ENCODE measurements around the gene RFX2.
"Not testable (repeated sequence)": the region's sequence is repeated elsewhere in the genome, so short reads cannot be mapped to it uniquely, and the experiment has no call there.

Gene RFX2

GRCh38 chr19:5967571-5967970 lies 142.7 kb downstream of the RFX2 start:
- H3K27ac Mint-ChIP-seq, result peak overlapping the region; percentile 77
- H3K36me3 Mint-ChIP-seq (ENCODE audit: low read depth), result peaks cover 61% of the 10 kb centered on the region
- no peaks in the 10 kb centered on the region for H3K27me3 Mint-ChIP-seq
- no peak overlapping the region for H3K4me3 Mint-ChIP-seq
- no peaks in the 10 kb centered on the region for H3K9me3 Mint-ChIP-seq
- intact Hi-C loops (cut with micrococcal nuclease), result no loop called here
- peaks cover 82% of the 10 kb centered on the region for H3K4me1 Mint-ChIP-seq (ENCODE audit: low read depth)

- peaks cover 55% of the 10 kb centered on the region for H3K36me3 Mint-ChIP-seq (ENCODE audit: low read depth)
- peaks cover 82% of the 10 kb centered on the region for H3K4me1 Mint-ChIP-seq (ENCODE audit: low read depth)
- H3K4me3 Mint-ChIP-seq, result no peak overlapping the region
- no peak overlapping the region for H3K27ac Mint-ChIP-seq
- no peaks in the 10 kb centered on the region for H3K9me3 Mint-ChIP-seq
- no peaks in the 10 kb centered on the region for H3K27me3 Mint-ChIP-seq
- intact Hi-C loops (cut with micrococcal nuclease), result no loop called here
These were observed 143.4 kb downstream of the RFX2 start for GRCh38 chr19:5966941-5967340.

- no peaks in the 10 kb centered on the region for H3K9me3 Mint-ChIP-seq
- peaks cover 54% of the 10 kb centered on the region for H3K36me3 Mint-ChIP-seq (ENCODE audit: low read depth)
- no peak overlapping the region for H3K27ac Mint-ChIP-seq
- no peaks in the 10 kb centered on the region for H3K27me3 Mint-ChIP-seq
- no peak overlapping the region for H3K4me3 Mint-ChIP-seq
- intact Hi-C loops (cut with micrococcal nuclease), result no loop called here
- peaks cover 89% of the 10 kb centered on the region for H3K4me1 Mint-ChIP-seq (ENCODE audit: low read depth)
These were observed 144.1 kb downstream of the RFX2 start for GRCh38 chr19:5966215-5966614.

GRCh38 chr19:5964816-5965565 lies 145.3 kb downstream of the RFX2 start:
- Mint-ChIP-seq H3K27me3 (no peaks in the 10 kb centered on the region), H3K4me1 (ENCODE audit: low read depth) (peaks cover 93% of the 10 kb centered on the region), H3K36me3 (ENCODE audit: low read depth) (peaks cover 46% of the 10 kb centered on the region), H3K9me3 (no peaks in the 10 kb centered on the region), H3K27ac (peak overlapping the region; percentile 95), H3K4me3 (no peak overlapping the region)
- intact Hi-C loops (cut with micrococcal nuclease), result no loop called here

GRCh38 chr19:5963855-5964254 lies 146.4 kb downstream of the RFX2 start:
- no peaks in the 10 kb centered on the region for H3K9me3 Mint-ChIP-seq
- peak overlapping the region; percentile 95 for H3K27ac Mint-ChIP-seq
- H3K27me3 Mint-ChIP-seq, result no peaks in the 10 kb centered on the region
- intact Hi-C loops (cut with micrococcal nuclease), result loop anchor here (2.0 kb wide), 1 partner anchor 17 kb away; no protein-coding TSS in a partner anchor
- no peak overlapping the region for H3K4me3 Mint-ChIP-seq
- peaks cover 54% of the 10 kb centered on the region for H3K36me3 Mint-ChIP-seq (ENCODE audit: low read depth)
- peaks cover 91% of the 10 kb centered on the region for H3K4me1 Mint-ChIP-seq (ENCODE audit: low read depth)

GRCh38 chr19:5963259-5963658 lies 147.0 kb downstream of the RFX2 start:
- H3K9me3 Mint-ChIP-seq, H3K4me3 Mint-ChIP-seq, H3K27me3 Mint-ChIP-seq: not testable (repeated sequence)
- Mint-ChIP-seq H3K27ac (peak overlapping the region; percentile 95), H3K4me1 (ENCODE audit: low read depth) (peaks cover 89% of the 10 kb centered on the region), H3K36me3 (ENCODE audit: low read depth) (peaks cover 53% of the 10 kb centered on the region)
- intact Hi-C loops (cut with micrococcal nuclease), result loop anchor here (2.0 kb wide), 1 partner anchor 16 kb away; no protein-coding TSS in a partner anchor

GRCh38 chr19:5961969-5962945 lies 148.0 kb downstream of the RFX2 start:
- Mint-ChIP-seq H3K9me3 (no peaks in the 10 kb centered on the region), H3K27ac (peak overlapping the region; percentile 95), H3K27me3 (no peaks in the 10 kb centered on the region), H3K4me3 (peak overlapping the region; percentile 79), H3K4me1 (ENCODE audit: low read depth) (peaks cover 89% of the 10 kb centered on the region), H3K36me3 (ENCODE audit: low read depth) (peaks cover 55% of the 10 kb centered on the region)
- intact Hi-C loops (cut with micrococcal nuclease), result loop anchor here (2.0 kb wide), 1 partner anchor 15 kb away; no protein-coding TSS in a partner anchor

GRCh38 chr19:5961641-5961968 lies 148.7 kb downstream of the RFX2 start:
- H3K9me3 Mint-ChIP-seq; H3K27me3 Mint-ChIP-seq; intact Hi-C loops (cut with micrococcal nuclease): not testable (repeated sequence)
- Mint-ChIP-seq H3K36me3 (ENCODE audit: low read depth) (peaks cover 58% of the 10 kb centered on the region), H3K27ac (peak overlapping the region; percentile 95), H3K4me1 (ENCODE audit: low read depth) (peaks cover 93% of the 10 kb centered on the region), H3K4me3 (peak overlapping the region; percentile 79)

- Mint-ChIP-seq H3K4me3 (peak overlapping the region; percentile 79), H3K36me3 (ENCODE audit: low read depth) (peaks cover 49% of the 10 kb centered on the region), H3K27me3 (no peaks in the 10 kb centered on the region), H3K27ac (peak overlapping the region; percentile 95), H3K4me1 (ENCODE audit: low read depth) (peaks cover 94% of the 10 kb centered on the region), H3K9me3 (no peaks in the 10 kb centered on the region)
- intact Hi-C loops (cut with micrococcal nuclease), result no loop called here
These were observed 150.0 kb downstream of the RFX2 start for GRCh38 chr19:5960005-5961001.

GRCh38 chr19:5959260-5960004 lies 150.9 kb downstream of the RFX2 start:
- peak overlapping the region; percentile 95 for H3K27ac Mint-ChIP-seq
- H3K4me3 Mint-ChIP-seq, result no peak overlapping the region
- no peaks in the 10 kb centered on the region for H3K9me3 Mint-ChIP-seq
- no peaks in the 10 kb centered on the region for H3K27me3 Mint-ChIP-seq
- intact Hi-C loops (cut with micrococcal nuclease), result no loop called here
- peaks cover 42% of the 10 kb centered on the region for H3K36me3 Mint-ChIP-seq (ENCODE audit: low read depth)
- H3K4me1 Mint-ChIP-seq (ENCODE audit: low read depth), result peaks cover 94% of the 10 kb centered on the region

- no peaks in the 10 kb centered on the region for H3K9me3 Mint-ChIP-seq
These were observed 151.5 kb downstream of the RFX2 start for GRCh38 chr19:5958851-5959122.

GRCh38 chr19:5958074-5958850 lies 152.0 kb downstream of the RFX2 start:
- peaks cover 94% of the 10 kb centered on the region for H3K4me1 Mint-ChIP-seq (ENCODE audit: low read depth)
- peaks cover 40% of the 10 kb centered on the region for H3K36me3 Mint-ChIP-seq (ENCODE audit: low read depth)
- H3K4me3 Mint-ChIP-seq, result no peak overlapping the region
- no peaks in the 10 kb centered on the region for H3K9me3 Mint-ChIP-seq
- no peaks in the 10 kb centered on the region for H3K27me3 Mint-ChIP-seq
- intact Hi-C loops (cut with micrococcal nuclease), result no loop called here
- H3K27ac Mint-ChIP-seq, result no peak overlapping the region

More at GRCh38 chr19:5958851-5959122, 151.5 kb downstream of the RFX2 start:
- Mint-ChIP-seq H3K4me3 (no peak overlapping the region), H3K4me1 (ENCODE audit: low read depth) (peaks cover 94% of the 10 kb centered on the region), H3K36me3 (ENCODE audit: low read depth) (peaks cover 42% of the 10 kb centered on the region), H3K27ac (peak overlapping the region; percentile 95), H3K27me3 (no peaks in the 10 kb centered on the region)
- intact Hi-C loops (cut with micrococcal nuclease), result no loop called here

All from dendritic cell treated with granulocyte-macrophage colony-stimulating factor and Interleukin-4, amounts not matched to agents 40 ng/mL and 50 ng/mL, for 4 days (primary cell).